ENCODE results near the gene TFDP1. TPM values are rescaled to one million over a fixed set of nuclear protein-coding genes. Genes with fewer than 3 reads are reported as not detected.

TFDP1 gene
- total RNA-seq, 1 donor from 2014 or later = 54.4 TPM

- Histone ChIP-seq H3K36me3 (ENCODE audit: control insufficient read depth, insufficient read depth, low read length) (peaks cover 5% of the 10 kb centered on the region), H3K4me3 (ENCODE audit: low read depth, low read length) (no peak overlapping the region), H3K27me3 (ENCODE audit: control insufficient read depth, insufficient read depth, low read length) (no peaks in the 10 kb centered on the region)
- DNase-seq (ENCODE audit: low read depth) = no peak
- no peak for TF ChIP-seq CTCF (IDR thresholded peaks at IDR 0.05; ENCODE audit: insufficient read depth, low read length, poor library complexity, severe bottlenecking)
Observed at GRCh38 chr13:113595131-113595530, 10.6 kb downstream of the TFDP1 start.

GRCh38 chr13:113596321-113597200, 12.0 kb downstream of the TFDP1 start:
- H3K27me3 ChIP-seq (ENCODE audit: control insufficient read depth, insufficient read depth, low read length) = no peaks in the 10 kb centered on the region
- DNase-seq (ENCODE audit: low read depth) = no peak
- TF ChIP-seq CTCF (IDR thresholded peaks at IDR 0.05; ENCODE audit: insufficient read depth, low read length, poor library complexity, severe bottlenecking) = no peak
- no peak overlapping the region for H3K4me3 ChIP-seq (ENCODE audit: low read depth, low read length)
- peaks cover 5% of the 10 kb centered on the region for H3K36me3 ChIP-seq (ENCODE audit: control insufficient read depth, insufficient read depth, low read length)

GRCh38 chr13:113597391-113598080, 13.0 kb downstream of the TFDP1 start:
- Histone ChIP-seq H3K4me3 (ENCODE audit: low read depth, low read length) (no peak overlapping the region), H3K36me3 (ENCODE audit: control insufficient read depth, insufficient read depth, low read length) (peaks cover 5% of the 10 kb centered on the region), H3K27me3 (ENCODE audit: control insufficient read depth, insufficient read depth, low read length) (no peaks in the 10 kb centered on the region)
- TF ChIP-seq CTCF (IDR thresholded peaks at IDR 0.05; ENCODE audit: insufficient read depth, low read length, poor library complexity, severe bottlenecking) = no peak
- DNase-seq (ENCODE audit: low read depth) = no peak

GRCh38 chr13:113598081-113598410, 13.5 kb downstream of the TFDP1 start:
- Histone ChIP-seq H3K36me3 (ENCODE audit: control insufficient read depth, insufficient read depth, low read length) (peaks cover 5% of the 10 kb centered on the region), H3K4me3 (ENCODE audit: low read depth, low read length) (no peak overlapping the region), H3K27me3 (ENCODE audit: control insufficient read depth, insufficient read depth, low read length) (no peaks in the 10 kb centered on the region)
- no peak for DNase-seq (ENCODE audit: low read depth)
- TF ChIP-seq CTCF (IDR thresholded peaks at IDR 0.05; ENCODE audit: insufficient read depth, low read length, poor library complexity, severe bottlenecking) = no peak

- Histone ChIP-seq H3K36me3 (ENCODE audit: control insufficient read depth, insufficient read depth, low read length) (peaks cover 5% of the 10 kb centered on the region), H3K27me3 (ENCODE audit: control insufficient read depth, insufficient read depth, low read length) (no peaks in the 10 kb centered on the region), H3K4me3 (ENCODE audit: low read depth, low read length) (no peak overlapping the region)
- DNase-seq (ENCODE audit: low read depth) = no peak
- TF ChIP-seq CTCF (IDR thresholded peaks at IDR 0.05; ENCODE audit: insufficient read depth, low read length, poor library complexity, severe bottlenecking) = no peak
Observed at GRCh38 chr13:113598481-113598880, 13.9 kb downstream of the TFDP1 start.

Measured in kidney epithelial cell (primary cell).